KMS-11 (cell line): ENCODE measurements around the gene EPB41L1.

ENCODE experiments used
- H2AFZ ChIP-seq: fragments of 200-600 bp; sonication (generic); 2 replicates; pipeline ENCODE4 v1.6.1; 2016; ENCODE audit warnings: antibody characterized with exemption, mixed run types, low read depth
- H3K27ac ChIP-seq: fragments of 200-600 bp; sonication (generic); 2 replicates; pipeline ENCODE4 v1.6.1; 2016; ENCODE audit warnings: mild to moderate bottlenecking, mixed run types
- H3K27me3 ChIP-seq: fragments of 200-600 bp; sonication (generic); 2 replicates; pipeline ENCODE4 v1.6.1; 2017; ENCODE audit warnings: mild to moderate bottlenecking, low read depth, mixed run types, moderate library complexity; ENCODE audit not compliant: insufficient read depth
- H3K36me3 ChIP-seq: fragments of 200-600 bp; sonication (generic); 2 replicates; pipeline ENCODE4 v1.6.1; 2017; ENCODE audit warnings: mild to moderate bottlenecking, mixed run types; ENCODE audit not compliant: insufficient read depth
- H3K4me1 ChIP-seq: fragments of 200-600 bp; sonication (generic); 2 replicates; pipeline ENCODE4 v1.6.1; 2016; ENCODE audit warnings: mild to moderate bottlenecking, low read depth, mixed run types; ENCODE audit not compliant: poor library complexity, severe bottlenecking
- H3K4me2 ChIP-seq: fragments of 200-600 bp; sonication (generic); 2 replicates; pipeline ENCODE4 v1.7.0; 2016; ENCODE audit warnings: mild to moderate bottlenecking, mixed run types
- H3K4me3 ChIP-seq: fragments of 200-600 bp; sonication (generic); IDR thresholded peaks from 2 replicates; pipeline ENCODE4 v1.6.1; 2017; ENCODE audit warnings: low read depth, low read length, mixed read lengths; ENCODE audit not compliant: insufficient read depth
- H3K79me2 ChIP-seq: fragments of 200-600 bp; sonication (generic); 2 replicates; pipeline ENCODE4 v1.6.1; 2016; ENCODE audit warnings: low read depth, mixed run types; ENCODE audit not compliant: insufficient read depth
- H3K9ac ChIP-seq: fragments of 200-600 bp; sonication (generic); 2 replicates; pipeline ENCODE4 v1.6.1; 2016; ENCODE audit warnings: mild to moderate bottlenecking, mixed run types
- H4K20me1 ChIP-seq: fragments of 200-600 bp; sonication (generic); 2 replicates; pipeline ENCODE4 v1.6.1; 2016; ENCODE audit warnings: mild to moderate bottlenecking, mixed run types; ENCODE audit not compliant: insufficient read depth
- TF ChIP-seq, protein P1 (sequence below): fragments of 200-600 bp; sonication (generic); conservative IDR thresholded peaks from 2 replicates; pipeline ENCODE4 v1.6.1; 2017; ENCODE audit warnings: low read depth, mild to moderate bottlenecking, antibody characterized with exemption, low read length, moderate library complexity, mixed read lengths

Gene EPB41L1

DNA sequence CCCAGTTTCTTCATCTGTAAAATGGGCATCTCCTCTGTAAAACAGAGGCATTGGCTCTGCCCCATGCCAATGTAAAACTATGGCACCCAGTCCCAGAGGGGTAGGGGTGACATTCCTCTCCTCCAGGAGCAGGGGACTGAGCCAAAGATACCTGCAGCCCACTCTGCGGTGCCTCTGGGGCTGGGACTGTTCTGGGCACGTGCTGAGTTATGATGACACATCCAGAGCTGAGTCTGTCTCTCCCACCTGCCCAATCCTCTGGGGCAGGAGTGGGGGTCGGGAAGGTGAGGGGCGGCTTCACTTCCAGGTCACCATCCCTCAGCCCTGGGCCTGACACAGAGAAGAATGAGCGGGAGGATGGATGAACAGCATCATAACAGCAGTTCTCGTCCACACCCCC lies 111.6 kb downstream of the EPB41L1 start:
- Histone ChIP-seq H3K27ac (no peak overlapping the region), H3K79me2 (no peaks in the 10 kb centered on the region), H3K36me3 (no peaks in the 10 kb centered on the region), H3K9ac (no peak overlapping the region), H3K4me3 (no peak overlapping the region), H4K20me1 (no peaks in the 10 kb centered on the region), H2AFZ (no peak overlapping the region), H3K27me3 (no peaks in the 10 kb centered on the region), H3K4me1 (no peaks in the 10 kb centered on the region), H3K4me2 (no peak overlapping the region)
- TF ChIP-seq, protein P1, sequence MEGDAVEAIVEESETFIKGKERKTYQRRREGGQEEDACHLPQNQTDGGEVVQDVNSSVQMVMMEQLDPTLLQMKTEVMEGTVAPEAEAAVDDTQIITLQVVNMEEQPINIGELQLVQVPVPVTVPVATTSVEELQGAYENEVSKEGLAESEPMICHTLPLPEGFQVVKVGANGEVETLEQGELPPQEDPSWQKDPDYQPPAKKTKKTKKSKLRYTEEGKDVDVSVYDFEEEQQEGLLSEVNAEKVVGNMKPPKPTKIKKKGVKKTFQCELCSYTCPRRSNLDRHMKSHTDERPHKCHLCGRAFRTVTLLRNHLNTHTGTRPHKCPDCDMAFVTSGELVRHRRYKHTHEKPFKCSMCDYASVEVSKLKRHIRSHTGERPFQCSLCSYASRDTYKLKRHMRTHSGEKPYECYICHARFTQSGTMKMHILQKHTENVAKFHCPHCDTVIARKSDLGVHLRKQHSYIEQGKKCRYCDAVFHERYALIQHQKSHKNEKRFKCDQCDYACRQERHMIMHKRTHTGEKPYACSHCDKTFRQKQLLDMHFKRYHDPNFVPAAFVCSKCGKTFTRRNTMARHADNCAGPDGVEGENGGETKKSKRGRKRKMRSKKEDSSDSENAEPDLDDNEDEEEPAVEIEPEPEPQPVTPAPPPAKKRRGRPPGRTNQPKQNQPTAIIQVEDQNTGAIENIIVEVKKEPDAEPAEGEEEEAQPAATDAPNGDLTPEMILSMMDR, result no peak

- no peaks in the 10 kb centered on the region for H3K4me1 ChIP-seq
- no peaks in the 10 kb centered on the region for H3K79me2 ChIP-seq
- TF ChIP-seq, protein P1, result no peak
- no peaks in the 10 kb centered on the region for H4K20me1 ChIP-seq
- no peak overlapping the region for H3K4me2 ChIP-seq
- H2AFZ ChIP-seq, result no peak overlapping the region
- H3K27me3 ChIP-seq, result no peaks in the 10 kb centered on the region
- no peak overlapping the region for H3K4me3 ChIP-seq
- no peaks in the 10 kb centered on the region for H3K36me3 ChIP-seq
- no peak overlapping the region for H3K9ac ChIP-seq
- H3K27ac ChIP-seq, result no peak overlapping the region
Observed at GRCh38 chr20:36267605-36268381, 113.3 kb downstream of the EPB41L1 start.

DNA sequence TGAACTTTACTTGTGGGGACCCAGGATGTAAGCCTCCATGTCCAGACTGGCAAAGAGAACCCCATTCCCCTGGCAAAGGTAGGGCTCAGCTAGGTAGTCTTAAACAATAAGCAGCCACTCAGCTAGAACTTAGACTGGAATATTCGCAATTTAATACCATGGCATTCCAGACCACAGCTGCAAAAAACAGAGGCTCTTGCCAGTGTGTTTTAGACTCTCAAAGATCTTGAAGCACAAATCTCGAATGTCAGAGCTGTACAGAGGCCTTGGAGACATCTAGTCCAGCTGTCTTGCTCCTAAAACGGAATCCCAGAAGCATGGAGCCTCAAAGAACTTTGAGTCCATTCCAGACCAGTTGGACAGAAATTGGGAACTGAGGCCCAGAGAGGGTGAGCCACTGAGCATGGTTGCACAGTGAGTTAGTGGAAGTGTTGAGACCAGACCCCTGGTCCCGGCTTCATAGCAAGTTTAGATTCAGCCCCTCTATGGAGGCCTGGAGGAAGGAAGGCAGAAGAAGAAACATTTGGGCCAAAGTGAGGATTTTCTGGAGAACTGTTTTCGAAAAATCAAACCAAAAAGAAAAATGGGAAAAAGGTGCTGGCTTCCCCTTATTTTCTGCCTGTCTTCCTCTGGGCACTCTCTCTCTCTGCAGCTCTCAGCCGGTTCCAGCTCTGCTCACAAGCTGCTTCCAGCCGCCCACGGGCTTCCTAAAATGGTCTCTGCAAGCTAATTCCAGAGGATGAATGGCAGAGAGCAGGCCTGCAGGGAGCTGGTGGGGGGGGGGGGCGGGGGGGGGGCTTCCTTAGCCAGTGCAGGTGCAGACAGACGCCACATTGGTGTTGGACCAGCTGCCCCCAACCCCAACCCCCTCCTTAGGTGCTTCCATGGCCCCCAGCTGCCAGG lies 114.2 kb downstream of the EPB41L1 start:
- no peak overlapping the region for H3K4me2 ChIP-seq

DNA sequence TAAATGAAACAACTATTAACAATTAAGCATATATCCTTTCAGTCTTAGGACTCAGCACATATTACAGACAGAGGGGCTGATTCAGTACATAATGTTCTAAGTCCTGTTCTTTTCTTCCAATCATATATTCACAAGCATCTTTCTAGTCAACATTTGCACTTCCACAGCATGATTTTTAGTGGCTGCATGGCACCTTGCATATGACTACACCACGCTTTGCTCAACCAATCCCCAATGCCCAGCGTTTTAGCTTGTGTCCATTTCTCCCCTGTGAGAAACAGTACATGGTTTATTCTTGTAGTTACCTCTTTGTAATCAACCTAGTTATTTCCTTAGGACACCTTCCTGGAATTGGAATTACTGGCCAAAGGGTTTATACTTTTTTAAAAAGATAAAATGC lies 115.0 kb downstream of the EPB41L1 start:
- H3K27ac ChIP-seq, result no peak overlapping the region
- TF ChIP-seq, protein P1, result no peak

More for the DNA sequence above, 114.2 kb downstream of the EPB41L1 start:
- no peak overlapping the region for H3K4me3 ChIP-seq
- no peaks in the 10 kb centered on the region for H3K79me2 ChIP-seq
- 0 out of 2 replicates have a peak, but pooled peaks cover 4% of the 10 kb centered on the region for H3K27me3 ChIP-seq
- no peaks in the 10 kb centered on the region for H3K4me1 ChIP-seq
- H2AFZ ChIP-seq, result no peak overlapping the region
- H3K36me3 ChIP-seq, result no peaks in the 10 kb centered on the region
- H4K20me1 ChIP-seq, result no peaks in the 10 kb centered on the region
- TF ChIP-seq, protein P1, result no peak
- no peak overlapping the region for H3K27ac ChIP-seq
- no peak overlapping the region for H3K9ac ChIP-seq

More for the DNA sequence above, 115.0 kb downstream of the EPB41L1 start:
- no peaks in the 10 kb centered on the region for H3K79me2 ChIP-seq
- 0 out of 2 replicates have a peak, but pooled peaks cover 4% of the 10 kb centered on the region for H3K27me3 ChIP-seq
- no peak overlapping the region for H3K9ac ChIP-seq
- no peaks in the 10 kb centered on the region for H3K4me1 ChIP-seq
- H2AFZ ChIP-seq, result no peak overlapping the region
- H3K4me2 ChIP-seq, result no peak overlapping the region
- H3K36me3 ChIP-seq, result no peaks in the 10 kb centered on the region
- no peaks in the 10 kb centered on the region for H4K20me1 ChIP-seq
- H3K4me3 ChIP-seq, result no peak overlapping the region
